GM23338 (cell line): ENCODE data around the gene PDE4D. TPM values are rescaled to one million over a fixed set of nuclear protein-coding genes. Genes with fewer than 3 reads are reported as not detected.
A peak's percentile ranks its signal among the peaks of the same experiment; 100 is the strongest.

Experiments
- ATAC-seq: fragments of 200-7000 bp; cut with Tn5 transposase; 3 replicates; pipeline ENCODE4 v1.9.1; 2020
- DNase-seq: peaks from one replicate; pipeline ENCODE4 v3.0.0-alpha.2; 2015; ENCODE audit warnings: low spot score
- H2AFZ ChIP-seq: fragments of 200-600 bp; sonication (generic); 2 replicates; pipeline ENCODE4 v1.8.0; 2016; ENCODE audit warnings: antibody characterized with exemption, mild to moderate bottlenecking, moderate library complexity
- H3F3A ChIP-seq: fragments of 200-600 bp; sonication (generic); replicated peaks from 2 replicates; pipeline ENCODE4 v1.8.0; 2017; ENCODE audit warnings: antibody characterized with exemption, mixed run types, low read depth
- H3K27ac ChIP-seq: fragments of 200-600 bp; sonication (generic); 2 replicates; pipeline ENCODE4 v1.6.1; 2016; ENCODE audit warnings: low read depth
- H3K27me3 ChIP-seq: fragments of 200-600 bp; sonication (generic); 2 replicates; pipeline ENCODE4 v1.8.0; 2016; ENCODE audit warnings: mild to moderate bottlenecking, mixed run types, moderate library complexity; ENCODE audit not compliant: insufficient read depth
- H3K36me3 ChIP-seq: fragments of 200-600 bp; sonication (generic); 2 replicates; pipeline ENCODE4 v1.8.0; 2016; ENCODE audit warnings: mild to moderate bottlenecking; ENCODE audit not compliant: insufficient read depth
- H3K4me1 ChIP-seq: fragments of 200-600 bp; sonication (generic); 2 replicates; pipeline ENCODE4 v1.8.0; 2016; ENCODE audit warnings: mild to moderate bottlenecking, moderate library complexity; ENCODE audit not compliant: insufficient read depth
- H3K4me2 ChIP-seq: fragments of 200-600 bp; sonication (generic); 2 replicates; pipeline ENCODE4 v1.7.1; 2017; ENCODE audit warnings: mixed run types
- H3K4me3 ChIP-seq: fragments of 200-600 bp; sonication (generic); 2 replicates; pipeline ENCODE4 v1.6.1; 2016; ENCODE audit warnings: mixed run types
- H3K79me2 ChIP-seq: fragments of 200-600 bp; sonication (generic); replicated peaks from 2 replicates; pipeline ENCODE4 v1.8.0; 2017; ENCODE audit warnings: mild to moderate bottlenecking; ENCODE audit not compliant: insufficient read depth
- H3K9me2 ChIP-seq: fragments of 200-600 bp; sonication (generic); 2 replicates; pipeline ENCODE4 v1.8.0; 2017; ENCODE audit not compliant: insufficient read depth
- H4K20me1 ChIP-seq: fragments of 200-600 bp; sonication (generic); replicated peaks from 2 replicates; pipeline ENCODE4 v1.8.0; 2017; ENCODE audit warnings: mild to moderate bottlenecking; ENCODE audit not compliant: insufficient read depth
- H3K27ac Mint-ChIP-seq: 2 replicates; pipeline ENCODE4 v1.8.0; 2020; ENCODE audit warnings: inconsistent platforms, mild to moderate bottlenecking, moderate library complexity, mixed read lengths
- H3K27me3 Mint-ChIP-seq: 3 replicates; pipeline ENCODE4 v1.8.0; 2022; ENCODE audit warnings: low read depth, mild to moderate bottlenecking, moderate library complexity, mixed read lengths, inconsistent platforms; ENCODE audit not compliant: insufficient read depth, poor library complexity
- H3K36me3 Mint-ChIP-seq: 3 replicates; pipeline ENCODE4 v1.8.0; 2021; ENCODE audit warnings: low read depth, mild to moderate bottlenecking, inconsistent platforms, moderate library complexity, mixed read lengths
- H3K4me1 Mint-ChIP-seq: 3 replicates; pipeline ENCODE4 v1.8.0; 2020; ENCODE audit warnings: mild to moderate bottlenecking, inconsistent platforms, mixed read lengths
- H3K4me3 Mint-ChIP-seq: 3 replicates; pipeline ENCODE4 v1.8.0; 2021; ENCODE audit warnings: moderate library complexity, mild to moderate bottlenecking, inconsistent platforms, mixed read lengths
- H3K9me3 Mint-ChIP-seq: 3 replicates; pipeline ENCODE4 v1.8.0; 2020; ENCODE audit warnings: moderate library complexity, mild to moderate bottlenecking, inconsistent platforms, mixed read lengths
- CREB1 ChIP-seq: fragments of 250-450 bp; sonication (Bioruptor Pico); IDR thresholded peaks from 2 replicates; pipeline ENCODE4 v1.5.0; 2020; ENCODE audit warnings: low read depth, mild to moderate bottlenecking, moderate library complexity
- CTCF ChIP-seq, 2 experiments: fragments of 200-600 bp in 1 of 2; sonication (generic) in 1 of 2; conservative IDR thresholded peaks; 2 replicates each; pipeline versions ENCODE4 v1.5.1 to v1.6.1; 2016 to 2017; ENCODE audit warnings: antibody characterized with exemption in 2 of 2, low read depth in 2 of 2, mild to moderate bottlenecking in 2 of 2, moderate library complexity in 1 of 2
- EZH2 ChIP-seq: fragments of 200-600 bp; sonication (generic); IDR thresholded peaks from one replicate; pipeline ENCODE4 v1.8.0; 2017; ENCODE audit warnings: antibody characterized with exemption, mild to moderate bottlenecking, low read depth; ENCODE audit not compliant: unreplicated experiment
- EZH2phosphoT487 ChIP-seq: fragments of 200-600 bp; sonication (generic); IDR thresholded peaks from one replicate; pipeline ENCODE4 v1.8.1; 2018; ENCODE audit warnings: antibody characterized with exemption; ENCODE audit not compliant: unreplicated experiment
- NANOG ChIP-seq: IDR thresholded peaks from 2 replicates; pipeline ENCODE4 v1.6.1; 2016; ENCODE audit warnings: antibody characterized with exemption, borderline replicate concordance
- POLR2AphosphoS5 ChIP-seq: IDR thresholded peaks from 2 replicates; pipeline ENCODE4 v1.6.1; 2016; ENCODE audit warnings: antibody characterized with exemption, low read depth
- REST ChIP-seq: IDR thresholded peaks from one replicate; pipeline ENCODE4 v1.6.1; 2018; ENCODE audit warnings: antibody characterized with exemption; ENCODE audit not compliant: unreplicated experiment
- ZNF114 ChIP-seq: fragments of 250-450 bp; sonication (Bioruptor Pico); IDR thresholded peaks from 2 replicates; pipeline ENCODE4 v1.5.0; 2020; ENCODE audit warnings: mild to moderate bottlenecking, moderate library complexity
- ZNF331 ChIP-seq: fragments of 250-450 bp; sonication (Bioruptor Pico); IDR thresholded peaks from 2 replicates; pipeline ENCODE4 v1.5.0; 2020; ENCODE audit warnings: low read depth, mild to moderate bottlenecking, moderate library complexity
- polyA plus RNA-seq: library from polyadenylated mRNA; unstranded; fragments of >200 nt; fragmentation: Nextera tagmentation; extraction: Ambion mirVana; gene quantifications from 2 replicates; pipeline ENCODE4 v1.2.1, GENCODE V29; 2016
- total RNA-seq: library from RNA; depleted of rRNA; stranded (reverse); fragments of >200 nt; shearing (Covaris generic); gene quantifications from 2 replicates; pipeline ENCODE4 v1.2.3, GENCODE V29; 2014
- TF ChIP-seq, protein P1 (sequence below): IDR thresholded peaks from 2 replicates; pipeline ENCODE4 v1.6.1; 2016; ENCODE audit warnings: antibody characterized with exemption

PDE4D gene
- total and polyA plus RNA-seq, 2 experiments from 2014 or later, result 2.1 to 4.7 TPM

GRCh38 chr5:59038798-59039295 is 854.7 kb downstream of the PDE4D start:
- TF ChIP-seq REST, result no peak
- TF ChIP-seq, protein P1, sequence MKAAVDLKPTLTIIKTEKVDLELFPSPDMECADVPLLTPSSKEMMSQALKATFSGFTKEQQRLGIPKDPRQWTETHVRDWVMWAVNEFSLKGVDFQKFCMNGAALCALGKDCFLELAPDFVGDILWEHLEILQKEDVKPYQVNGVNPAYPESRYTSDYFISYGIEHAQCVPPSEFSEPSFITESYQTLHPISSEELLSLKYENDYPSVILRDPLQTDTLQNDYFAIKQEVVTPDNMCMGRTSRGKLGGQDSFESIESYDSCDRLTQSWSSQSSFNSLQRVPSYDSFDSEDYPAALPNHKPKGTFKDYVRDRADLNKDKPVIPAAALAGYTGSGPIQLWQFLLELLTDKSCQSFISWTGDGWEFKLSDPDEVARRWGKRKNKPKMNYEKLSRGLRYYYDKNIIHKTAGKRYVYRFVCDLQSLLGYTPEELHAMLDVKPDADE, result no peak
- no peak for TF ChIP-seq POLR2AphosphoS5
- no peak for TF ChIP-seq NANOG
- TF ChIP-seq CTCF (conservative IDR thresholded peaks at IDR 0.05; ENCODE audit: low read depth in 2 of 2), result peak in 1 of 2 experiments; percentile 30; a peak in 1 of 4 replicates
- TF ChIP-seq ZNF114 (CRISPR knock-in tag), result no peak
- no peak for TF ChIP-seq ZNF331 (CRISPR knock-in tag)
- TF ChIP-seq CREB1 (CRISPR knock-in tag), result no peak
- TF ChIP-seq EZH2, result peak; percentile 42
- TF ChIP-seq EZH2phosphoT487, result no peak
- no peak overlapping the region for H3K27ac Mint-ChIP-seq
- Histone ChIP-seq H3K27me3 (peaks cover 48% of the 10 kb centered on the region), H4K20me1 (no peaks in the 10 kb centered on the region), H2AFZ (peak overlapping the region; percentile 96), H3K4me3 (peak overlapping the region; percentile 91), H3K36me3 (no peaks in the 10 kb centered on the region), H3K9me2 (no peaks in the 10 kb centered on the region), H3K27ac (no peak overlapping the region), H3K4me1 (peaks cover 8% of the 10 kb centered on the region), H3K4me2 (peak overlapping the region; percentile 77), H3F3A (no peaks in the 10 kb centered on the region), H3K79me2 (no peaks in the 10 kb centered on the region; the same call in 1 of the 2 replicates)
- no peaks in the 10 kb centered on the region for H3K9me3 Mint-ChIP-seq
- peaks cover 27% of the 10 kb centered on the region for H3K27me3 Mint-ChIP-seq
- DNase-seq, result peak; percentile 43
- peak; percentile 64 for ATAC-seq
- peak overlapping the region; percentile 89 for H3K4me3 Mint-ChIP-seq
- peaks cover 10% of the 10 kb centered on the region; the same call in 2 of the 3 replicates for H3K4me1 Mint-ChIP-seq
- H3K36me3 Mint-ChIP-seq, result no peaks in the 10 kb centered on the region
